HG02588 (cell line): ENCODE data around the gene MT1X.
"Not testable (repeated sequence)": the region's sequence is repeated elsewhere in the genome, so short reads cannot be mapped to it uniquely, and the experiment has no call there.

Experiments
- ATAC-seq: cut with Tn5 transposase; IDR thresholded peaks from one replicate; pipeline ENCODE4 v1.9.1; 2021; ENCODE audit warnings: mild to moderate bottlenecking, moderate library complexity; ENCODE audit not compliant: unreplicated experiment

Gene MT1X

DNA sequence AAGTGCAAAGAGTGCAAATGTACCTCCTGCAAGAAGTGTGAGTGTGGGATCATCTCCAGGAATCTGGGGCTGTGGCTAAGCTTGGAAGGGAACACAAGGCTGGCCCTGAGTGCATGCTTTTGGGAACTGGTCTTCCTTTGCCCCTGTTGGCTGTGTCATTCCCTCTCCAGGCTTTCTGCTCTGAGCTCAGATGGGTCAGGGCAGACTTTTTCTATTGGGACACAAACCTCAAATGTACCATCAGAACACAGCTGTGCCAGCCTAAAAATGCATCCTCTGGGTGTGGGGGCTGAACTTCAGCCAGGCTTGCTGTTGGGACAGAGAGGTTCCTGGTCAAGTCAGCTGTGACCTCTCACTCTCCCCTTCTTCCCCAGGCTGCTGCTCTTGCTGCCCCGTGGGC lies 29.7 kb upstream of the MT1X start:
- no peak for ATAC-seq

DNA sequence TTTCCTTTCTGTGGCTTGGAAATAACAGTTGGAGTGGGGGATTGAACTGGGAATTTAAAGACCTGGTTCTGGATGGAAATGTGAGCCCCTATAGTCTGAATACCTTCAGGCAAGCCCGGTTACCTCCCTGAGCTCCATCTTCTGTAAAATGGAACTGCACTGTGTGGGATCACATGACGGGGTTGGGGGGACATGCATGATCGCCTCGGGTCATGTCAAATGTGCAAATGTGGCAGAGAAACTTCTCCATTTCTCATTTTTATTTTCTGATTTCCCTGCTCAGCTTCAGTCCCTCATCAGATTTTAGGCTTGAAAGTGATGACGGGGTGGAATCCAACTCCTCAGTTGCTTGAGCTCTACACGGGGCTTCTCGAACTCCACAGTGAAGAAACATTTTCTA lies 29.1 kb upstream of the MT1X start:
- ATAC-seq: no peak

DNA sequence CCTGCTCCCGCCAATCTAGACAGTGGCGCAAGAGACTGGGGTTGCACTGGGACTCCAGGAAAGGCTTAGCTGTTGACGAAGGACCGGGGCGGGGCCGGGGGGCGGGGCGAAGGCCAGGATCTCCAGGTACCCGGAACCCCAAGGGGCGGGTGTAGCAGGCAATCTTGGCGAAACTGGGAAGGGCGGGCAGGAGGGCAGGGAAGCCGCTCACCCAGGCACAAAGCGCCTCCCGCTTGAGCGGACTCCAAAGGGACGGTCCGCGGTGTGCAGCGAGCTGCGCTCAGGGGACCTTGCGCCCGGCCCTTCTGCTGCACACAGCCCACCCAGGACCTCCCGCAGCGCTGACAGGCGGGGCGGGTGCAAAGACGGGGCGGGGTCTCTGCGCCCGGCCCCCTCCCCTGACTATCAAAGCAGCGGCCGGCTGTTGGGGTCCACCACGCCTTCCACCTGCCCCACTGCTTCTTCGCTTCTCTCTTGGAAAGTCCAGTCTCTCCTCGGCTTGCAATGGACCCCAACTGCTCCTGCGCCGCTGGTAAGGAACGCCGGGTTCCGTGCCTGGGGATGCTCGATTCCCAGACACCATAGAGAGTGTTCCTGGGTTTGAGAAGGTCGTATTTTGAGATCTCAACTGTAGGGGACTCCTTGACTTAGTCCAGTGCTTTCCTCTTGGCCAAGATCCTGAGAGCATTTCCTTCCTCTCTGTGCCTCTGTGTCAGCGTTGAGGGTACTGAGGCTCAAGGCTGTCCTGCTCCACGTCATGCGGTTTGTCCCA lies 24.5 kb upstream of the MT1X start, which contains the start of gene MT1F:
MT1F (plus strand) TSS at position 405 of the 772 bp plus-strand sequence; CDS start at position 505, 100 bp downstream.
- no peak for ATAC-seq

DNA sequence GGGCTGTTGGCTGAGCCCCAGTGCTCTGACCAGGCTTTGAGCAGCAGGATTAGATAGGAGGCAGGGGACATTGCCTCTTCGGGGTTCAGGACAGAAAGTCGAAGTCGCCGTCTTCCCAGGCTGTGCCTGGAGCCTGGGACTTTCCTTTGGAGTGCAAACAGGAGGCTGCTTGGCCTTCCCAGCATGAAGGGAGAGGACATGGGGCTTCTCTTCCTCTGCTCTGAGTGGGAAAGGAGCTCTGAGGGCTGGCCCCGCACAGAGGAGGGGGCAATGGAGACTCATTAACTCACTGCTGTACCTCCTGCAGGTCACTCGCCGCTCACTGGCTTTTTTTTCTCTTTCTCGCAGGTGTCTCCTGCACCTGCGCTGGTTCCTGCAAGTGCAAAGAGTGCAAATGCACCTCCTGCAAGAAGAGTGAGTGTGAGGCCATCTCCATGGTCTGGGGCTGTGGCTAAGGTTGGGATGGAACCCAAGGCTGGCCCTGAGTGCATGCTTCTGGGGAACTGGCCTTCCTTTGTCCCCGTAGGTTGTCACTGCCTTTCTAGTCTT lies 23.9 kb upstream of the MT1X start:
- ATAC-seq: no peak

DNA sequence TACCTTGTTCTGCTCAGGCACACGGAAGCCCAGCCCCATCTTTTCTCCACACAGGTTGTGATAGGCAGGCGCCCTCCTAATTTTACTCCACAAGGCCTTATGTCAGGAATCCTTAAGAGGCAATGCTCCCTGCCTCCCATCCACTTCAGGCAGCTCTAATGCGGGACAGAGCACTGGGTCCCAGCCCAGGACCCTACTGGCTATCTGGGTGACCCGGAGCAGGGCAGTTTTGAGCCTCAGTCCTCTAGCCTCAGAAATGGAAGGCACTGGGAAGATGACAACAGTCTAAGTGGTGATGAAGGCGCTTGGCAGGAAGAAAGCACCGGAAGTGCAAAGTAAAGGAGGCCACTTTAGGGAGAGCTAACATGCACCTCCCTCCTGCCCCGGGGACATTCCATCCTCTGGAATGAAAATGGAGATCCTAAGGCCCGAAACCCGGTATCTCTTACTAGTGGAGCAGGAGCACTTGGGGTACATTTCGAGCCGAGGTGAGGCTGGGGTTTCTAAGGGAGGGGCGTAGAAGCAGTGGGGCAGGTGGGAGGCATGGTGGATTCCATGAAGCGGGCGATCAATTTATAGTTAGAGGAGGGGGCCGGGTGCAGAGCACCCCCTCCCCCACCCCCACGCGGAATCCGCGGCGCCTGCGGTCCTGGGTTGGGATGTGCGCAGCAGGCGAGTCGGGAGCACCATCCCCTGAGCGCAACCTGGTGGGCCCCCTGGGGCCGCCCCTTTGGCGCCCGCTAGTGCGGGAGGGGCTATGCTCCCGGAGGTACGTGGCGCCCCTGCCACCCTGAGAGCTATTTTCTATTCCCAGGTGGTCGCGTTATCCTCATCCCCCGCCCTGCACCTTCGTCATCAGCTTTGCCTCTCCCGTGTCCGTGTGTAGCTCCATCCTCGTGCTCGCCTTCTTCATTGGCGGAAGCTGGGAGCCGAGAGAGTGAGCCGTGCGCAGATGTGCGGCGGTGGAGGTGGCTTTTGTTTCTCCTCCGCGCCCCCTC lies 19.6 kb upstream of the MT1X start:
- no peak for ATAC-seq

DNA sequence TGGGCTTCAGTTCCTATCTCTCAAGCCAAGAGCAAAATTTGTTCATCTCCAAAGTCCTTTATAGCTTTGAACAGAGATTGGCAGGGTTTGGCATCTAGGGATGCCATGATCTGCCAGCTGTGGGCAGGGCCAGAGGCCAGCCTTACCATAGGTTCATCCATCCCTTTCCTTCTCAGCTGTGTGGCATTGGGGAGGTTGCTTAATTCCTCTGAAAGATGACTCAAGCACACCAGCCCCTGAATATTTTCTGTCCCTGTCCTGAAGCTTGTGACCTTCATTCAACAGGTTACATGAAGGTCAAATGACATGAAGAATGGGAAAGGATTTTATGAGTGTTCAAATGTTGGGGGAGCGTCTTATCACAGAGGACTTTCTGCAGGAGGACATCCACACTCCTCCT lies 17.8 kb upstream of the MT1X start:
- ATAC-seq: no peak

DNA sequence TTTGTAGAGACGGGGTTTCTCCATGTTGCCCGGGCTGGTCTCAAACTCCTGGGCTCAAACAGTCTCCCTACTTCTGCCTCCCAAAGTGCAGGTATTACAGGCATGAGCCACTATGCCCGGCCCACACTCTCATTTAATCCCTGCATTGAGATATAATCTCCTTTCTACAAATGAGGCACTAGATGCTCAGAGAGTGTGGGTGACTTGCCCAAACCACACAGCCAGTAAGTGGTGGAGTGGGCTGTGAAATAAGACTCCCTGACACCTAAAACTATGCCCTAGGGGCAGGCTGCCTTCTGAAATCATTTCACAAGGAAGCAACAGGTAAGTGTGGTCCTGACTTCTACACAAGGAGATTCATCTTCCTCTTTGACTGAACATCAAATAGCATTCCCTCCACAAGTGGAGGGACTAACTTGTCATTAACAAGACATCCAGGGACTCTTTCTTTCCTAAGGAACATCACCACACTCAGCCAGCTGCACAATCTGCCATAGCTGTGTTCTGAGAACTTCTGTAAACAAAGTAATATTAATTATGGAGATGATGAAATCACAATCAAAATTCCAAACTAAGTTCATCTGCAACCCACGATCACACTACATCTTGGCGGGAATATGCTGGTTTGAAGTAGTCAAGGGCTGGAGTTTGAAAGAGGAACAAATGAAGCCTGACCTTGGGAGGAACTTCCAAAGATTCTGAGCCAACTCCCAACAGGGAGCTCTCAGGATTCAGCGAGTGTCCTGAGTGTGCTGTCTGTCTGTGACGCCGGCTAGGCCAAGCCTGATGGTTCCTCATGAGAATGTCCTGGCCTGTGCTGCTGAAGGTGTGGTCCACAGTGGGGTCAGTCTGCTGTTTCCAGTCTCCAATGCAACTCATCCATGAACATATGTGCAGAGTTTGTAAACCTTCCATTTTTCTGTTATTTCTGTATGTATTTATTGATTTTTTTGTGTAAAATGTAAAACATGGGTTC lies 16.7 kb upstream of the MT1X start:
- not testable (repeated sequence) for ATAC-seq

DNA sequence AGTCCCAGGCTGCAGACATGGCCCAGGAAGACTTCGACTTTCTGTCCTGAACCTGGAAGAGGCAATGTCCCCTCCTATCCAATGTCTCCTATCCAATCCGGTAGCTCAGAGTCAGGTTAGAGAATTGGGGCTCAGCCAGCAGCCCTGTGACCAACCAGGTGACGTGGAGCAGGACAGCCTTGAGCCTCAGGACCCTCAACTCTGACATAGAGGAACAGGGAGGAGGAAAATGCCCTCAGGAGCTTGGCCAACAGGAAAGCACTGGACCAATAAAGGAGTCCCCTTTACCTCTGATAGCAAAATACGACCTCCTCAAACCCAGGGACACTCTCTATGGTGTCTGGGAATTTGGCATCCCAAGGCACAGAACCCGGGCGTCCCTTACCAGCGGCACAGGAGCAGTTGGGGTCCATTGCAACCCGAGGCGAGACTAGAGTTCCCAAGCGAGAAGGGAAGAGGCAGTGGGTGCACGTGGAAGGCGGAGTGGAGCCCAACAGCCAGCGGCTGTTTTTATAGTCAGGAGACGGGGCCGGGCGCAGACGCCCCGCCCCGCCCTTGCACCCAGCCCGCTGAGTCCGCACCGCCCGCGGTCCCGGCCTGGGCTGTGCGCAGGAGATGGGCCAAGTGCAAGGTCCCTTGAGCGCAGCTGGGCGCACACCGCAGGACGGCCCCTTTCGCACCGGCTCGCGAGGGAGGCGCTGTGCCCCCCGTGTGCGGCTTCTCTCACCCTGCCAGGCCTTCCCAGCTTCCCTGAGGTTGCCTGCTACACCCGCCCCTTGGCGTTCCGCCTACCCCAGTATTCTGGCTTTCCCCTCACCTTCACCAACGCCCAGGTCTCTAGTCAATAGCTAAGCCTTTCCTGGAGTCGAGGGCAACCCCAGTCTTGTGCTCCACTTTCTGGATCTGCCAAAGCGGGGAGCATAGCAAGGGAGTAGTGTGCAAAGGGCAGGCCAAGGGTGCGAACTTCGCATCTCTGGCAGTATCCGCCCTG lies 14.4 kb upstream of the MT1X start, which contains the start of gene MT1G:
MT1G (minus strand) TSS at position 485 of the 991 bp plus-strand sequence; CDS start at position 413, 72 bp downstream.
- no peak for ATAC-seq

DNA sequence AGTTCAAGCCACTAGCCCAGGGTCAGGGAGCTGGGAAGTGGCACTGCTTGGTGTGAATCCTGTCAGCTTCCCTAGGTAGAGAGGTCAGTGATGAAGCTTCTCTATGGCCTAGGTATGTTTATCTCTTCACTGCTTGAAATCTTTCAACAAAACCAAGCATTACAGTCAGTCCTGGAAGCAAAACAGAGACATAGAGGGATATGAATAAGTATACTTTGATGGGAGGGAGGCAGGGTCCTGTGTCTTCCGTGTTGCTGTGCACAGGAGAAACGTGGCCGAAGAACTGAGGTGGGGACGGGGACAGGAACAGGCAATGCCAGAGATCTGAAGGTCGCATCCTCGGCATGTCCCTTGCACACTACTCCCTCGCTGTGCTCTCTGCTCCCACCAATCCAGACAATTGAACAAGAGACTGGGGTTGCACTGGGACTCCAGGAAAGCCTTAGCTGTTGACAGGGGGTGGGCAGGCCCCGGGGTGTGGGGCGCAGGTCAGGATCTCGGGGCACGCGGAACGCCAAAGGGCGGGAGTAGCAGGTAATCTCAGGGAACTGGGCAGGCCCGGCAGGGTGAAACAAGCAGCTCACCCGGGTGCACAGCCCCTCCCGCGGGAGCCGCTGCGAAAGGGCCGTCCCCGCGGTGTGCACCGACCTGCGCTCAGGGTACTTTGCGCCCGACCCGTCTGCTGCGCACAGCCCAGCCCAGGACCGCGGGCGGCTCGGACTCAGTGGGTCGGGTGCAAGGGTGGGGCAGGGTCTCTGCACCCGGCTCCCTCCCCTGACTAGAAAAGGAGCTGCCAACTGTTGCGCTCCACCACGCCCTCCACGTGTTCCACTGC lies 13.0 kb upstream of the MT1X start, which contains the start of gene MT1H:
MT1H (plus strand) TSS at position 810 of the 835 bp plus-strand sequence. CDS start 71 bp downstream, outside the sequence.
- no peak for ATAC-seq

DNA sequence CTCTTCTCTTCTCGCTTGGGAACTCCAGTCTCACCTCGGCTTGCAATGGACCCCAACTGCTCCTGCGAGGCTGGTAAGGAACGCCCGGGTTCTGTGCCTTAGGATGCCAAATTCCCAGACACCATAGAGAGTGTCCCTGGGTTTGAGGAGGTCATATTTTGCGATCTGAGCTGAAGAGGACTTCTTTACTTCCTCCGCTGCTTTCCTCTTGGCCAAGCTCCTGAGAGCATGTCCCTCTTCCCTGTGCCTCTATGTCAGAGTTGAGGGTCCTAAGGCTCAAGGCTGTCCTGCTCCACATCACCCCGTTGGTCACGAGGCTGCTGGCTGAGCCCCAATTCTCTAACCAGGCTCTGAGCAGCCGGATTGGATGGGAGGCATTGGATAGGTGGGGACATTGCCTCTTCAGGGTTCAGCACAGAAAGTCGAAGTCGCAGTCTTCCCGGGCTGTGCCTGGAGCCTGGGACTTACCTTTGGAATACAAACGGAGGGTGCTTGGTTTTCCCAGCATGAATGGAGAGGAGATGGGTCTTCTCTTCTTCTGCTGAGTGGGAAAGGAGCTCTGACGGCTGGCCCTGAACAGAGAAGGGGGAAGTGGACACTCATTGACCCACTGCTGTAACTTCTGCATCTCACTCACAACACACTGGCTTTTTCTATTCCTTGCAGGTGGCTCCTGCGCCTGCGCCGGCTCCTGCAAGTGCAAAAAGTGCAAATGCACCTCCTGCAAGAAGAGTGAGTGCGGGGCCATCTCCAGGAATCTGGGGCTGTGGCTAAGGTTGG lies 12.2 kb upstream of the MT1X start:
- ATAC-seq: no peak

DNA sequence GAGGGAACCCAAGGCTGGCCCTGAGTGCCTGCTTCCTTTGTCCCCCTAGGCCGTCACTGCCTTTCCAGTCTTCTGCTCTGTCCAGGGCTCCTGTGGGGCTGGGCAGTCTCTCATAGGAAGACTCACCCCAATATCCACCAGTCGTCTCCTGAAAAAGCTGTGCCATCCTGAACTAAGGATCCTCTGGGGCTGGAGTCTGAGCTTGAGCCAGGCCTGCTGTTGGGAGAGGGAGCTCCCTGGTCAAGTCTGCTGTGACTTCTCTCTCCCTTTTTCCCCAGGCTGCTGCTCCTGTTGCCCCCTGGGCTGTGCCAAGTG lies 11.7 kb upstream of the MT1X start:
- no peak for ATAC-seq

DNA sequence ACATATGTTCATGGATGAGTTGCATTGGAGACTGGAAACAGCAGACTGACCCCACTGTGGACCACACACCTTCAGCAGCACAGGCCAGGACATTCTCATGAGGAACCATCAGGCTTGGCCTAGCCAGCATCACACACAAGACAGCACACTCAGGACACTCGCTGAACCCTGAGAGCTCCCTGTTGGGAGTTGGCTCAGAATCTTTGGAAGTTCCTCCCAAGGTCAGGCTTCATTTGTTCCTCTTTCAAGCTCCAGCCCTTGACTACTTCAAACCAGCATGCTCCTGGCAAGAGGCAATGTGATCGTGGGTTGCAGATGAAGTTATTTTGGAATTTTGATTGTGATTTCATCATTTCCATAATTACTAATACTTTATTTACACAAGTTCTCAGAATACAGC lies 10.6 kb upstream of the MT1X start:
- not testable (repeated sequence) for ATAC-seq

DNA sequence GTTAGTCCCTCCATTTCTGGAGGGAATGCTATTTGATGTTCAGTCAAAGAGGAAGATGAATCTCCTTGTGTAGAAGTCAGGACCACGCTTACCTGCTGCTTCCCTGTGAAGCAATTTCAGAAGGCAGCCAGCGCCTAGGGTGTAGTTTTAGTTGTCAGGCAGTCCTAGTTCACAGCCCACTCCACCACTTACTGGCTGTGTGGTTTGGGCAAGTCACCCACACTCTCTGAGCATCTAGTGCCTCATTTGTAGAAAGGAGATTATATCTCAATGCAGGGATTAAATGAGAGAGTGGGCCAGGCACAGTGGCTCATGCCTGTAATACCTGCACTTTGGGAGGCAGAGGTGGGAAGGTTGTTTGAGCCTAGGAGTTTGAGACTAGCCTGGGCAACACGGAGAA lies 10.1 kb upstream of the MT1X start:
- not testable (repeated sequence) for ATAC-seq

DNA sequence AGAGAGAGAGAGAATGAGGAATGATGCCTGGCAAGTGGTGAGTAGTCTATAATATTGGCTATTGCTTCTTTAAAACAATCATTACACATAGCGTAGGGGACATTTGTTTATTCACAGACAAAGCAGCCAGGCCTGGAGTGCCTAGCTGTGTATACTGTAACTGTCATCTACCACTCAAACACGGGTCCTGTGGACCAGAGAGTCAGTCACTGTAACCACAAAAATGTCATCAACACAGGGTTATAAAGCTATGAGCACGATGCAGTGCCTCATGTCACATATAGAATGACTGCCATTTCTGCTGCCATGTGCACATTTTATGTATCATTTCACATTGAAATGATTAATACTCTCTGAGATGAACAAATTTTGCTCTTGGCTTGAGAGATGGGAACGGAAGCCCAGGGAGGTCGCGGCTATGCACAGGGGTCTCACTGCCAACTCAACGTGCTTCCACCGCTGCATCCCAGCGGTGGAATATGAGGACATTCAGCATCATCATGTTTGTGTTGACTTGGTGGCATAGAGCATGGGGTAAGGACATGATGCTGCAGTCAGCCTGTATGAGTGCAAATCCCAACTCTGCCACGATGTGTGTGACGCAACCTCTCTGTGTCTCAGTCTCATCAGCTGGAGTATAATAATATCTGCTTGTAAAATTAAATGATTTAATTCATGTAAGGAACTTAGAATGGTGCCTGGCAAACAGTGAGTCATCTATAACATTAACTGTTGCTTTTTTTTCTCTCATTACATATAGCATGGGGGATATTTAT lies 9.3 kb upstream of the MT1X start:
- no peak for ATAC-seq

DNA sequence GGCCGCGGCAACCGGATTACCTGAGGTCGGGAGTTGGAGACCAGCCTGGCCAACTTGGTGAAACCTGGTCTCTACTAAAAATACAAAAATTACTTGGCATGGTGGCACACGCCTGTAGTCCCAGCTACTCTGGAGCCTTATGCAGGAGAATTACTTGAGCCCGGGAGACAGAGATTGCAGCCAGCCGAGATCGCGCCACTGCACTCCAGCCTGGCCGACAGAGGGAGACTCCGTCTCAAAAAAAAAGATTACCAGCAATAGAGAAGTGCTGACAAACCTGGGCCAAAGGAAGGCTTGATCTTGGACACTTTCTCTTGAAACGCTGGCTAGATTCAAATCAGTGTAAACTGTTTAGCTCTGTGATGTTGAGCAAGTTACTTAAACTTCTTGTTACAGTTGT lies 8.3 kb upstream of the MT1X start:
- ATAC-seq: no peak

DNA sequence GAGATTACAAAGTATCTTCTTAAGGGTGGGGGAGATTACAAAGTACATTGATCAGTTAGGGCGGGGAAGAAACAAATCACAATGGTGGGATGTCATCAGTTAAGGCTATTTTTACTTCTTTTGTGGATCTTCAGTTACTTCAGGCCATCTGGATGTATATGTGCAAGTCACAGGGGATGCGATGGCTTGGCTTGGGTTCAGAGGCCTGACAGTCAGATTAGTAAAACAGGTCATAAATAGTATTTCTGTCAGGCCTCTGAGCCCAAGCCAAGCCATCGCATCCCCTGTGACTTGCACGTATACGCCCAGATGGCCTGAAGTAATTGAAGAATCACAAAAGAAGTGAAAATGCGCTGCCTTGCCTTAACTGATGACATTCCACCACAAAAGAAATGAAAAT lies 7.7 kb upstream of the MT1X start:
- not testable (repeated sequence) for ATAC-seq
